ENCODE measurements around the gene FOXP1.

DNA sequence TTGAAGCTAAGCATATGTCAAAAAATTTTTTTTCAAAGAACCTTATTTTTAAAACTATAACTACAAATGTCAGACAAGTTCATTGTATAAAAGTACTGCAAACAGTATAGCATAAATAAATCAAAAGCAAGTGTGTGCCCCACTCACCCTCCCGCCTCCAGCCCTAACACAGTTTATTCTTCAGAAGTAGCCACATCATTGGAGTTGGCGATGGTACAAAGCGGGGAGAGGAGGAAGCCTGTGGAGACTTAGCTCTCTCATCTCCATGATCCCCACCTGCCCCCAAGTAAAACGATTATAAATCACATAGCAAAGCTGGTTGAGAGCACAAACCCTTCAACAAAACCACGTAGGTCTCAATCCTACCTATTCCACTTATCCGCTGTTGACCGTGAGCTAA, 33.6 kb downstream of the FOXP1 start:
- TF ChIP-seq EZH2 (IDR thresholded peaks at IDR 0.05; ENCODE audit: insufficient read depth, poor library complexity, severe bottlenecking) (no peak), EZH2phosphoT487 (IDR thresholded peaks at IDR 0.05; ENCODE audit: insufficient read depth, low read depth) (no peak)
